Measurements from ENCODE around the gene SAP25. TPM values are rescaled to one million over a fixed set of nuclear protein-coding genes. Genes with fewer than 3 reads are reported as not detected.

The SAP25 gene
- total and polyA plus RNA-seq, 11 donors = 0.30 to 2.3 (median 0.65) TPM; not detected in 4

- H3K4me3 ChIP-seq = no peak overlapping the region
- no peak overlapping the region for H3K27ac ChIP-seq
- peaks cover 0 to 17% (median 13%) of the 10 kb centered on the region in 12 donors for H3K4me1 ChIP-seq
- WGBS, 4 donors = 93 to 96% (median 94%) methylated on average over 26 to 28 of the region's 28 CpGs
- H3K36me3 ChIP-seq = peaks cover 5 to 91% (median 84%) of the 10 kb centered on the region in 9 donors
- peak in 2 of 5 donors; percentile 12 to 54 for DNase-seq
- intact Hi-C loops (cut with DNase I) = no loop called here
- no peaks in the 10 kb centered on the region for H3K27me3 ChIP-seq
- TF ChIP-seq POLR2A (IDR thresholded peaks at IDR 0.05) (no peak), CTCF (IDR thresholded peaks at IDR 0.05) (no peak)
- H3K9me3 ChIP-seq = no peaks in the 10 kb centered on the region
- no peak for ATAC-seq
Measured at GRCh38 chr7:100578246-100579183, 4.8 kb upstream of the SAP25 start.

- 86 to 92% (median 91%) methylated on average over 12 to 14 of the region's 14 CpGs for WGBS, 4 donors
Measured at GRCh38 chr7:100577507-100577906, 3.8 kb upstream of the SAP25 start.

GRCh38 chr7:100577103-100577502, 3.4 kb upstream of the SAP25 start:
- H3K4me1 ChIP-seq = peaks cover 0 to 3% (median 0%) of the 10 kb centered on the region in 12 donors
- peaks cover 5 to 85% (median 79%) of the 10 kb centered on the region in 9 donors for H3K36me3 ChIP-seq
- no peak overlapping the region for H3K4me3 ChIP-seq
- DNase-seq = peak in 2 of 5 donors; percentile 18 to 54
- intact Hi-C loops (cut with DNase I) = no loop called here
- H3K9me3 ChIP-seq = no peaks in the 10 kb centered on the region
- H3K27me3 ChIP-seq = no peaks in the 10 kb centered on the region
- TF ChIP-seq CTCF (IDR thresholded peaks at IDR 0.05) (no peak), POLR2A (IDR thresholded peaks at IDR 0.05) (no peak)
- WGBS, 4 donors = 93 to 95% (median 93%) methylated on average over 15 to 24 of the region's 24 CpGs
- ATAC-seq = no peak
- H3K27ac ChIP-seq = no peak overlapping the region

More at GRCh38 chr7:100577507-100577906, 3.8 kb upstream of the SAP25 start:
- DNase-seq (peak in 3 of 5 donors; percentile 18 to 48 (median 26)), ATAC-seq (no peak)
- Histone ChIP-seq H3K27me3 (no peaks in the 10 kb centered on the region), H3K4me3 (no peak overlapping the region), H3K36me3 (peaks cover 5 to 89% (median 82%) of the 10 kb centered on the region in 9 donors), H3K9me3 (no peaks in the 10 kb centered on the region), H3K4me1 (peaks cover 0 to 7% (median 3%) of the 10 kb centered on the region in 12 donors), H3K27ac (no peak overlapping the region)
- intact Hi-C loops (cut with DNase I) = no loop called here
- TF ChIP-seq POLR2A (IDR thresholded peaks at IDR 0.05) (no peak), CTCF (IDR thresholded peaks at IDR 0.05) (no peak)

GRCh38 chr7:100576384-100576993, 2.8 kb upstream of the SAP25 start:
- ATAC-seq = no peak
- intact Hi-C loops (cut with DNase I) = no loop called here
- H3K4me1 ChIP-seq = no peaks in the 10 kb centered on the region
- H3K36me3 ChIP-seq = peaks cover 5 to 79% (median 73%) of the 10 kb centered on the region in 9 donors
- H3K27ac ChIP-seq = no peak overlapping the region
- H3K9me3 ChIP-seq = no peaks in the 10 kb centered on the region
- no peaks in the 10 kb centered on the region for H3K27me3 ChIP-seq
- peak in 2 of 5 donors; percentile 8 to 47 for DNase-seq
- H3K4me3 ChIP-seq = no peak overlapping the region
- no peak for TF ChIP-seq CTCF (IDR thresholded peaks at IDR 0.05)
- TF ChIP-seq POLR2A (IDR thresholded peaks at IDR 0.05) = no peak
- WGBS, 4 donors = 93 to 96% (median 95%) methylated on average over 8 to 13 of the region's 13 CpGs
